Liver (tissue), 3 donors: ENCODE results near the gene LINC01488.
A peak's percentile ranks its signal among the peaks of the same experiment; 100 is the strongest.

Experiments
- FOXA1 ChIP-seq: IDR thresholded peaks from 2 replicates; pipeline ENCODE4 v1.6.1; 2016; ENCODE audit warnings: antibody characterized with exemption
- GABPA ChIP-seq, 2 donors: IDR thresholded peaks in 1 of 2; conservative IDR thresholded peaks in 1 of 2; 2 replicates each; pipeline ENCODE4 v1.6.1; 2016; ENCODE audit warnings: antibody characterized with exemption in 2 of 2, mild to moderate bottlenecking in 1 of 2, moderate library complexity in 1 of 2
- JUND ChIP-seq, 2 donors: IDR thresholded peaks; 2 replicates each; pipeline ENCODE4 v1.6.1; 2016; ENCODE audit warnings: antibody characterized with exemption in 2 of 2
- RAD21 ChIP-seq, 2 donors: IDR thresholded peaks; 2 replicates each; pipeline ENCODE4 v1.6.1; 2016; ENCODE audit warnings: antibody characterized with exemption in 2 of 2, mild to moderate bottlenecking in 2 of 2
- TF ChIP-seq, protein P1 (sequence below): fragments of 150-350 bp; IDR thresholded peaks from 2 replicates; pipeline ENCODE4 v1.5.1; 2017; ENCODE audit warnings: improper control_type of control experiment, low read depth, low read length; ENCODE audit not compliant: missing input control
- TF ChIP-seq, protein P2 (sequence below): IDR thresholded peaks from 2 replicates; pipeline ENCODE4 v1.6.1; 2016; ENCODE audit warnings: antibody characterized with exemption
- TF ChIP-seq, protein P3 (sequence below): IDR thresholded peaks from 2 replicates; pipeline ENCODE4 v1.6.1; 2016; ENCODE audit warnings: antibody characterized with exemption, mild to moderate bottlenecking
- donor health status: healthy.
- donor health status: healthy.

DNA sequence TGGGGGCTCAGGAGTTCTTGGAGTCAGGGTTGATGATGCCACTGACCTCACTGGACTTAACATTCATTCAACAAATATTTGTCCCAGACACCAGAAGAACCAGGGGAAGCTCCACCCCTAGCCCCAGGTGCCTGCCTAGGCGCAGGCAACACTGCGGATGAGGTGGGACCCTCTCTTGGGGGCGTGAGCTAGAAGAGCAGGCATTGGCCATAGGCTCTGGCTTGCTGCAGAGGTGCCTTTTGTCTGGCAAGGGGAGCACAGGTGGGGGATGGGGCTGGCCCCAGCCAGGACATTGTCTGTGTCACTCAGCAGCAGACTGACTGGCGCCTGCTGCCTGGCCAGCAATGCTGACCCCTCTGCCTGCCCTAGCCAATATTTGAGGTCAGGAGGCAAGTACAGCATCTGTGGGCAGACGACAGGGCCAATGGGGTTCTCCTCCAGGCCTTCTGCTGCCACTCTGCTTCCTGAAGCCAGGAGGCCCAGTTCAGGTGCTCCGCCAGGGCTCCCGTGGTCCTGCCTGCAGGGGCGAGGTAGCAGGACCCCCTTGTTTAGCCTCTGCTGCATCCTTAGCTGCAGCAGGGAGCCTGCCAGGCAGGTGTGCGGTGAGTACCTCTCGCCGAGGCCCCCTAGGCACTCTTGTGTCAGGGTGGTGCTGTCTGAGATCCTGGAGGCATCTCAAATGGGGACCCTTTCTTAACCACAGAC is 4.0 kb downstream of the LINC01488 start:
- TF ChIP-seq, protein P1, sequence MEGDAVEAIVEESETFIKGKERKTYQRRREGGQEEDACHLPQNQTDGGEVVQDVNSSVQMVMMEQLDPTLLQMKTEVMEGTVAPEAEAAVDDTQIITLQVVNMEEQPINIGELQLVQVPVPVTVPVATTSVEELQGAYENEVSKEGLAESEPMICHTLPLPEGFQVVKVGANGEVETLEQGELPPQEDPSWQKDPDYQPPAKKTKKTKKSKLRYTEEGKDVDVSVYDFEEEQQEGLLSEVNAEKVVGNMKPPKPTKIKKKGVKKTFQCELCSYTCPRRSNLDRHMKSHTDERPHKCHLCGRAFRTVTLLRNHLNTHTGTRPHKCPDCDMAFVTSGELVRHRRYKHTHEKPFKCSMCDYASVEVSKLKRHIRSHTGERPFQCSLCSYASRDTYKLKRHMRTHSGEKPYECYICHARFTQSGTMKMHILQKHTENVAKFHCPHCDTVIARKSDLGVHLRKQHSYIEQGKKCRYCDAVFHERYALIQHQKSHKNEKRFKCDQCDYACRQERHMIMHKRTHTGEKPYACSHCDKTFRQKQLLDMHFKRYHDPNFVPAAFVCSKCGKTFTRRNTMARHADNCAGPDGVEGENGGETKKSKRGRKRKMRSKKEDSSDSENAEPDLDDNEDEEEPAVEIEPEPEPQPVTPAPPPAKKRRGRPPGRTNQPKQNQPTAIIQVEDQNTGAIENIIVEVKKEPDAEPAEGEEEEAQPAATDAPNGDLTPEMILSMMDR: peak; percentile 12
- TF ChIP-seq GABPA (IDR thresholded peaks at IDR 0.05 in 1 of 2, conservative IDR thresholded peaks at IDR 0.05 in 1 of 2): no peak
- no peak for TF ChIP-seq JUND (IDR thresholded peaks at IDR 0.05)
- no peak for TF ChIP-seq FOXA1
- peak in 1 of 2 donors; percentile 49 for TF ChIP-seq RAD21 (IDR thresholded peaks at IDR 0.05)
- TF ChIP-seq, protein P2, sequence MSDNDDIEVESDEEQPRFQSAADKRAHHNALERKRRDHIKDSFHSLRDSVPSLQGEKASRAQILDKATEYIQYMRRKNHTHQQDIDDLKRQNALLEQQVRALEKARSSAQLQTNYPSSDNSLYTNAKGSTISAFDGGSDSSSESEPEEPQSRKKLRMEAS: no peak
- TF ChIP-seq, protein P3, sequence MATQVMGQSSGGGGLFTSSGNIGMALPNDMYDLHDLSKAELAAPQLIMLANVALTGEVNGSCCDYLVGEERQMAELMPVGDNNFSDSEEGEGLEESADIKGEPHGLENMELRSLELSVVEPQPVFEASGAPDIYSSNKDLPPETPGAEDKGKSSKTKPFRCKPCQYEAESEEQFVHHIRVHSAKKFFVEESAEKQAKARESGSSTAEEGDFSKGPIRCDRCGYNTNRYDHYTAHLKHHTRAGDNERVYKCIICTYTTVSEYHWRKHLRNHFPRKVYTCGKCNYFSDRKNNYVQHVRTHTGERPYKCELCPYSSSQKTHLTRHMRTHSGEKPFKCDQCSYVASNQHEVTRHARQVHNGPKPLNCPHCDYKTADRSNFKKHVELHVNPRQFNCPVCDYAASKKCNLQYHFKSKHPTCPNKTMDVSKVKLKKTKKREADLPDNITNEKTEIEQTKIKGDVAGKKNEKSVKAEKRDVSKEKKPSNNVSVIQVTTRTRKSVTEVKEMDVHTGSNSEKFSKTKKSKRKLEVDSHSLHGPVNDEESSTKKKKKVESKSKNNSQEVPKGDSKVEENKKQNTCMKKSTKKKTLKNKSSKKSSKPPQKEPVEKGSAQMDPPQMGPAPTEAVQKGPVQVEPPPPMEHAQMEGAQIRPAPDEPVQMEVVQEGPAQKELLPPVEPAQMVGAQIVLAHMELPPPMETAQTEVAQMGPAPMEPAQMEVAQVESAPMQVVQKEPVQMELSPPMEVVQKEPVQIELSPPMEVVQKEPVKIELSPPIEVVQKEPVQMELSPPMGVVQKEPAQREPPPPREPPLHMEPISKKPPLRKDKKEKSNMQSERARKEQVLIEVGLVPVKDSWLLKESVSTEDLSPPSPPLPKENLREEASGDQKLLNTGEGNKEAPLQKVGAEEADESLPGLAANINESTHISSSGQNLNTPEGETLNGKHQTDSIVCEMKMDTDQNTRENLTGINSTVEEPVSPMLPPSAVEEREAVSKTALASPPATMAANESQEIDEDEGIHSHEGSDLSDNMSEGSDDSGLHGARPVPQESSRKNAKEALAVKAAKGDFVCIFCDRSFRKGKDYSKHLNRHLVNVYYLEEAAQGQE: peak; percentile 10
